Right atrium auricular region (tissue), 2 donors: Measurements from ENCODE around the gene PIK3R1. TPM values are rescaled to one million over a fixed set of nuclear protein-coding genes. Genes with fewer than 3 reads are reported as not detected.
"Not testable (repeated sequence)": the region's sequence is repeated elsewhere in the genome, so short reads cannot be mapped to it uniquely, and the experiment has no call there.

Source experiments
- DNase-seq: peaks from one replicate; pipeline ENCODE4 v3.0.0-alpha.2; 2019; ENCODE audit warnings: low spot score
- H3K27ac ChIP-seq, 2 donors: fragments of 200-600 bp; sonication (generic); 1 replicate in 1 of 2; 2 replicates in 1 of 2; pipeline ENCODE4 v1.5.1; 2016 to 2019
- H3K27me3 ChIP-seq, 2 donors: fragments of 200-600 bp; sonication (generic); one replicate each; pipeline versions ENCODE4 v1.5.1 to v1.6.0; 2017 to 2019
- H3K36me3 ChIP-seq: fragments of 200-600 bp; sonication (generic); one replicate; pipeline ENCODE4 v1.5.1; 2016
- H3K4me1 ChIP-seq, 2 donors: fragments of 200-600 bp; sonication (generic); one replicate each; pipeline versions ENCODE4 v1.5.1 to v1.6.0; 2017 to 2019
- H3K4me3 ChIP-seq, 2 donors: fragments of 200-600 bp; sonication (generic); 1 replicate in 1 of 2; 2 replicates in 1 of 2; pipeline ENCODE4 v1.5.1; 2017 to 2019; ENCODE audit warnings: mild to moderate bottlenecking in 1 of 2, moderate library complexity in 1 of 2
- H3K9me3 ChIP-seq, 2 donors: fragments of 200-600 bp; sonication (generic); one replicate each; pipeline ENCODE4 v1.5.1; 2019
- total RNA-seq, 2 donors: library from RNA; depleted of rRNA; stranded (reverse); fragments of >200 nt; gene quantifications; one replicate each; pipeline ENCODE4 v1.1.0, GENCODE V29; 2016
- TF ChIP-seq, protein P1 (sequence below), 2 donors: fragments of 200-600 bp; sonication (generic); IDR thresholded peaks; one replicate each; pipeline ENCODE4 v1.5.1; 2019; ENCODE audit warnings: antibody characterized with exemption in 2 of 2

The PIK3R1 gene
- total RNA-seq, 2 donors from 2014 or later: 87.0 to 91.1 TPM

DNA sequence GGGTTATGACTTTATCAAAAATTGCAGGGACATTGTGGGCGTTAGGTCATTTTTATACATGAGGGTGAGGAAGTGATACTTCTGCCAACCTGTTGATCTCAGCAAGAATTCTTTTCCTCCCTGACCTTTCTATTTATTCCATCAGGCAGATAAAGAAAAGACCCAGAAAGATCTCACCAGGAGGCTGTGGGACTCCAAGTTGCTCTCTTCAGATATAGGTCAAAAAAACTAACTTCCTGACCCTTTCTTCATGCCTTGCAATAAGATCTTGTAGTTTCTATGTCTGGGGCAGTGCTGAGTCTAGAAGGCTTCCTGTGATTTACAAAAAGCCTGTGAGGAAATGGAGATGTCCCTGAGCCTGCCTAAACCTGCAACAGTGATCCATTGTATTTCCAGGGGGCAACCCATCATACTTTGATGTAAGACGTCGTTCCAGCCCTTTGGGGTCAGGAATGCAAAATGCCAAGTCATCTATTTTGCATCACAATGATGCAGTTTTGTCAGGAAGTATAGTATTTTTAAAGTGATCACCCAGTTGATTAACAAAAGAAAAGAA lies 22.0 kb upstream of the PIK3R1 start:
- H3K27ac ChIP-seq: peak overlapping the region in 1 of 2 donors; percentile 27
- no peaks in the 10 kb centered on the region for H3K9me3 ChIP-seq
- DNase-seq: no peak

DNA sequence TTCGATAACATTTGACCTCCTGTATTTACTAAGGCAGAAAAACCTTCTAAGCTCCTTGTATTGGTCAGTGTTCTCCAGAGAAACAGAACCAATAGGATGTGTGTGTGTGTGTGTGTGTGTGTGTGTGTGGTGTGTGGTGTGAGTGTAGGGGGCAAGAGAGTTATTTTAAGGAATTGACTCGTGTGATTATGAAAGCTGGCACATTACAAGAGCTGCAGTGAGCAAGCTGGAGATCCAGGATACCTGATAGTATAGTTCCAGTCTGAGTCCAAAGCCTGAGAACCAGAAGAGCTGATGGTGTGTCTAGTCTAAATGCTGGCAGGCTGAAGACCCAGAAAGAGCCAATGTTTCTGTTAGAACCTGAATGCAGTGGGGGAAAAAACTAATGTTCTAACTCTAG lies 21.2 kb upstream of the PIK3R1 start:
- Histone ChIP-seq H3K4me1 (peaks cover 0 to 18% of the 10 kb centered on the region in 2 donors), H3K27me3 (no peaks in the 10 kb centered on the region), H3K36me3 (no peaks in the 10 kb centered on the region), H3K27ac (no peak overlapping the region), H3K4me3 (no peak overlapping the region), H3K9me3 (no peaks in the 10 kb centered on the region)
- TF ChIP-seq, protein P1, sequence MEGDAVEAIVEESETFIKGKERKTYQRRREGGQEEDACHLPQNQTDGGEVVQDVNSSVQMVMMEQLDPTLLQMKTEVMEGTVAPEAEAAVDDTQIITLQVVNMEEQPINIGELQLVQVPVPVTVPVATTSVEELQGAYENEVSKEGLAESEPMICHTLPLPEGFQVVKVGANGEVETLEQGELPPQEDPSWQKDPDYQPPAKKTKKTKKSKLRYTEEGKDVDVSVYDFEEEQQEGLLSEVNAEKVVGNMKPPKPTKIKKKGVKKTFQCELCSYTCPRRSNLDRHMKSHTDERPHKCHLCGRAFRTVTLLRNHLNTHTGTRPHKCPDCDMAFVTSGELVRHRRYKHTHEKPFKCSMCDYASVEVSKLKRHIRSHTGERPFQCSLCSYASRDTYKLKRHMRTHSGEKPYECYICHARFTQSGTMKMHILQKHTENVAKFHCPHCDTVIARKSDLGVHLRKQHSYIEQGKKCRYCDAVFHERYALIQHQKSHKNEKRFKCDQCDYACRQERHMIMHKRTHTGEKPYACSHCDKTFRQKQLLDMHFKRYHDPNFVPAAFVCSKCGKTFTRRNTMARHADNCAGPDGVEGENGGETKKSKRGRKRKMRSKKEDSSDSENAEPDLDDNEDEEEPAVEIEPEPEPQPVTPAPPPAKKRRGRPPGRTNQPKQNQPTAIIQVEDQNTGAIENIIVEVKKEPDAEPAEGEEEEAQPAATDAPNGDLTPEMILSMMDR (IDR thresholded peaks at IDR 0.05): no peak
- no peak for DNase-seq

More for the DNA sequence above, 22.0 kb upstream of the PIK3R1 start:
- TF ChIP-seq, protein P1 (IDR thresholded peaks at IDR 0.05): no peak
- Histone ChIP-seq H3K4me3 (no peak overlapping the region), H3K27me3 (no peaks in the 10 kb centered on the region), H3K4me1 (peaks cover 0 to 18% of the 10 kb centered on the region in 2 donors), H3K36me3 (no peaks in the 10 kb centered on the region)

DNA sequence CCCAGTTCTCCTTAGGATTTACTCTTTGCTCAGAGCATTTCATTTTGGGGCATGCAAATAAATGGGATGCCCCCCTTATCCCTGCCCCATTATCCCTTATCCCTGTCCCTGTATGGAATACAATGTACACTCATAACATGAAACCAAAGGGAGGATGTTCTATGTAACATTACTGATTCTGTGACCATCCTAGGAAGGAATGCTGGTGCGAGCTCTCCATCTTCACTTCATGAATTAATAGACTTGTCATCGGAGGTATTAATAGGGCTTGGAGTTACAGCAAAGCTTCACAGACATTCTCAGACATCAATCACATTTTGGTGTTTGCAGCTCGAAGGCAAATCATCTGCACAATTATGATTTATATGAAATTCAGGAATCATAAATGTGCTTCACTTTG lies 20.4 kb upstream of the PIK3R1 start:
- TF ChIP-seq, protein P1 (IDR thresholded peaks at IDR 0.05): no peak
- DNase-seq: no peak
- H3K36me3 ChIP-seq: no peaks in the 10 kb centered on the region
- no peak overlapping the region for H3K27ac ChIP-seq
- H3K4me3 ChIP-seq: no peak overlapping the region
- H3K27me3 ChIP-seq: no peaks in the 10 kb centered on the region
- H3K4me1 ChIP-seq: peaks cover 0 to 18% of the 10 kb centered on the region in 2 donors
- H3K9me3 ChIP-seq: no peaks in the 10 kb centered on the region

DNA sequence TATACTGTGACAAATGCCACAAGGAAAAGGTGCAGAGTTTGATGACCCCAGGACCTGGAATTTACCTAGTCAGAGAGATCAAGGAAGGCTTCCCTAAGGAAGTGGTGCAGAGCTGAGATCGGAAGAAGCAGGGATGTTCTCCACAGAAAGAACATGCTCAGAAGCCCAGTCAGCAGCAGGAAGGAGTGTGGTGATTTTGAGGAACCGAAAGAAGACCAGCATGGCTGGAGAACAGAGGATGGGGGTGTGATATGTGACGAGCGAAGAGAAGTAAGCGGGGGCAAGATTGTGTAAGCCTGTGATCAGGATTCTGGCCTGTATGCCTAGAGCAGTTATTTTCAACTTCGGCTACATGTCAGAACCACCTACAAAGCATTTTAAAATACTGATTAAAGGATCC lies 18.7 kb upstream of the PIK3R1 start:
- Histone ChIP-seq H3K27ac (no peak overlapping the region), H3K36me3 (no peaks in the 10 kb centered on the region), H3K4me3 (no peak overlapping the region), H3K27me3 (no peaks in the 10 kb centered on the region), H3K4me1 (peaks cover 0 to 18% of the 10 kb centered on the region in 2 donors), H3K9me3 (no peaks in the 10 kb centered on the region)
- TF ChIP-seq, protein P1 (IDR thresholded peaks at IDR 0.05): no peak
- DNase-seq: no peak

DNA sequence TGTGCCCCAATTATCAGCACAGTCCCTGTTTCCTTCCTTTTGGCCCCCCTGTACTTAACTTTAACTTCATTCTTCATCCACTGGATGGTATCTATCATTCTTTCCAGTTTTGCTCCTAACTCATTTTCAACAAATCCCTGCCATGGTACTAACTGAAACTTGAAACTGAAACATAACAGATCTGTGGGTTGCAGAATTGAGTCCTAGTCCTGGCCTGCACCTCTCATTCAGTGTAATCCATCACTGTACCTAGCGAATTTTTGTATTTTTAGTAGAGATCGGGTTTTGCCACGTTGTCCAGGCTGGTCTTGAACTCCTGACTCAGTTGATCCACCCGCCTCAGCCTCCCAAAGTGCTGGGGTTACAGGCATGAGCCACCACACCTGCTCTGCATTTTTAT lies 15.3 kb upstream of the PIK3R1 start:
- TF ChIP-seq, protein P1 (IDR thresholded peaks at IDR 0.05): no peak
- H3K9me3 ChIP-seq: no peaks in the 10 kb centered on the region
- no peak overlapping the region for H3K4me3 ChIP-seq

DNA sequence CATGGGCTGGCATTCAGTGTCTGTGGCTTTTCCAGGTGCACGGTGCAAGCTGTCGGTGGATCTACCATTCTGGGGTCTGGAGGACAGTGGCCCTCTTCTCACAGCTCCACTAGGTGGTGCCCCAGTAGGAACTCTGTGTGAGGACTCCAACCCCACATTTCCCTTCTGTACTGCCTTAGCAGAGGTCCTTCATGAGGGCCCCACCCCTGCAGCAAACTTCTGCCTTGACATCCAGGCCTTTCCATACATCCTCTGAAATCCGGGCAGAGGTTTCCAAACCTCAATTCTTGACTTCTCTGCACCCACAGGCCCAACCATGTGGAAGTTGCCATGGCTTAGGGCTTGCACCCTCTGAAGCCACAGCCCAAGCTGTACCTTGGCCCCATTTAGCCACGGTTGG lies 4.9 kb upstream of the PIK3R1 start:
- not testable (repeated sequence) for H3K36me3 ChIP-seq, H3K9me3 ChIP-seq, H3K4me1 ChIP-seq, H3K27me3 ChIP-seq, H3K4me3 ChIP-seq, H3K27ac ChIP-seq, DNase-seq

More for the DNA sequence above, 15.3 kb upstream of the PIK3R1 start:
- no peak overlapping the region for H3K27ac ChIP-seq
- H3K27me3 ChIP-seq: no peaks in the 10 kb centered on the region
- DNase-seq: no peak
- no peaks in the 10 kb centered on the region for H3K36me3 ChIP-seq
- no peaks in the 10 kb centered on the region for H3K4me1 ChIP-seq
